Tibial nerve (tissue), 4 donors: ENCODE results near the gene TPRKB.

Experiments used
- EP300 ChIP-seq, 2 donors: sonication (generic); formaldehyde crosslinking; IDR thresholded peaks; one replicate each; pipeline ENCODE4 v1.6.1; 2017; ENCODE audit warnings: antibody characterized with exemption in 2 of 2, mild to moderate bottlenecking in 1 of 2
- POLR2A ChIP-seq, 2 donors: fragments of 450-650 bp; IDR thresholded peaks; one replicate each; pipeline ENCODE4 v1.6.1; 2017; ENCODE audit warnings: antibody characterized with exemption in 2 of 2, mild to moderate bottlenecking in 2 of 2, moderate library complexity in 2 of 2
- TF ChIP-seq, protein P1 (sequence below), 5 experiments: fragments of 200-600 bp in 3 of 5; fragments of 450-650 bp in 2 of 5; sonication (generic) in 3 of 5; IDR thresholded peaks; one replicate each; pipeline ENCODE4 v1.5.1; 2016 to 2019; ENCODE audit warnings: antibody characterized with exemption in 5 of 5, mild to moderate bottlenecking in 3 of 5, moderate library complexity in 2 of 5

DNA sequence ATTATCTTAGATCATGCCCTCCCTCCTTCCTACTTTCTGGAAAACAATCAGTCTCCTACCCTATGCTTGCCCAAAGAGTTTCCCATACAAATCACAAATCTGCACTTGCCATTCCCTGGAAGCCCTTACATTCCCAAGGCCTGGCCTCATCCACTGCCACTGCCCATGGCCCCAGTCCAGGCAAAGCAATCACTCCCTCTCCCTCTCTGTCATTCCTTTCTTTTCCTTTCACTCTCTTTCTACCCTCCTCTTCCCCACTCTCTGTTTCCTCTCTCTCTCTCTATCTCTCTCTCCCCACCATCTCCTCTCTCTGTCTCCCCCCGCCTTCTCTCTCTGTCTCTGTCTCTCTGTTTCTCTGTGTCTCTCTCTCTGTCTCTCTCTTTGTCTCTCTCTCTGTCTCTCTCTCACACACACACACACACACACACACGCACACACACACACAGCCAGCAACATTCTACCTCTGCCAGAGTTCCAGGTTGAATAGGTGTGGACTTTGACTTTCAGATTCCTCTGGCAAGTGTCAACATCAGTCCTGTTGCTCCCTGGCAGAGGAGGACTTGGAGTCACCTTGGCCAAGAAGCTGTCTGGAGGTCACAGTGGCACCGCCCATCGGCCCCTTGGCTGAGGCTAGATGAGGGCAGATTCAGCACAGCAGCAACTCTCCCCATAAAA lies 51.2 kb downstream of the TPRKB start:
- TF ChIP-seq, protein P1, sequence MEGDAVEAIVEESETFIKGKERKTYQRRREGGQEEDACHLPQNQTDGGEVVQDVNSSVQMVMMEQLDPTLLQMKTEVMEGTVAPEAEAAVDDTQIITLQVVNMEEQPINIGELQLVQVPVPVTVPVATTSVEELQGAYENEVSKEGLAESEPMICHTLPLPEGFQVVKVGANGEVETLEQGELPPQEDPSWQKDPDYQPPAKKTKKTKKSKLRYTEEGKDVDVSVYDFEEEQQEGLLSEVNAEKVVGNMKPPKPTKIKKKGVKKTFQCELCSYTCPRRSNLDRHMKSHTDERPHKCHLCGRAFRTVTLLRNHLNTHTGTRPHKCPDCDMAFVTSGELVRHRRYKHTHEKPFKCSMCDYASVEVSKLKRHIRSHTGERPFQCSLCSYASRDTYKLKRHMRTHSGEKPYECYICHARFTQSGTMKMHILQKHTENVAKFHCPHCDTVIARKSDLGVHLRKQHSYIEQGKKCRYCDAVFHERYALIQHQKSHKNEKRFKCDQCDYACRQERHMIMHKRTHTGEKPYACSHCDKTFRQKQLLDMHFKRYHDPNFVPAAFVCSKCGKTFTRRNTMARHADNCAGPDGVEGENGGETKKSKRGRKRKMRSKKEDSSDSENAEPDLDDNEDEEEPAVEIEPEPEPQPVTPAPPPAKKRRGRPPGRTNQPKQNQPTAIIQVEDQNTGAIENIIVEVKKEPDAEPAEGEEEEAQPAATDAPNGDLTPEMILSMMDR (IDR thresholded peaks at IDR 0.05): no peak
- TF ChIP-seq POLR2A (IDR thresholded peaks at IDR 0.05): no peak
- TF ChIP-seq EP300 (IDR thresholded peaks at IDR 0.05): no peak
